Adipose tissue (tissue), 3 donors: ENCODE measurements around the gene SECISBP2. TPM values are rescaled to one million over a fixed set of nuclear protein-coding genes. Genes with fewer than 3 reads are reported as not detected.

ENCODE experiments used
- H3K27ac ChIP-seq: one replicate; pipeline ENCODE4 v1.5.1; 2013; ENCODE audit warnings: low read depth, low read length
- WGBS, 3 donors: extraction: QIAGEN DNeasy Blood & Tissue Kit; methylation state at CpG; one replicate each; pipeline ENCODE4 v1.1.7; 2013; 5-methylcytosine and 5-hydroxymethylcytosine counted together
- polyA plus RNA-seq, 3 donors: library from polyadenylated mRNA; stranded (reverse); fragments of 200-250 nt; gene quantifications; one replicate each; pipeline ENCODE4 v1.2.3, GENCODE V29; 2013
- donor health status: healthy with polysubstance abuse.
- donor health status: Bipolar disorder and iron deficiency.
- donor health status: healthy.

Gene SECISBP2
- polyA plus RNA-seq, 3 donors = 22.0 to 23.6 (median 23.4) TPM

- no peak overlapping the region for H3K27ac ChIP-seq
- WGBS, 3 donors = 61 to 89% (median 70%) methylated on average over 2 of the region's 2 CpGs
These were observed 13.5 kb upstream of the SECISBP2 start for GRCh38 chr9:89304834-89305188.

DNA sequence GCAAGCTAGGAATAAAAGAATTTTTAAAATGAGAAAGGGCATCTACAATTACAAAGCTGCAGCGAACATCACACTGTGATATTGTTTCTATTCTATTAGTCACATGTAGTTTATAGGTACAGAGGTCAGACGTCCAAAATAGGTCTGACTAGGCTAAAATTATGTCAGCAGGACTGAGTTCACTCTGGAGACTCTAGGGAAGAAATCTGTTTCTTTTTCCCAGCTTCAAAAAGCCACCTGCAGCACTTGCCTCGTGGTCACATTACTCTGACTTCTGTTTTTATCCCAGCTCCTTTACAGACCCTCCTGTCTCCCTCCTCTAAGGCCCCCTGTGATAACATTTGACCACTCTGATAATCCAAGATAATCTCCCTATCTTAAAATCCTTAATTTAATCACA, 12.4 kb upstream of the SECISBP2 start:
- no peak overlapping the region for H3K27ac ChIP-seq
- WGBS, 3 donors = 68 to 82% (median 76%) methylated on average over 3 of the region's 3 CpGs

DNA sequence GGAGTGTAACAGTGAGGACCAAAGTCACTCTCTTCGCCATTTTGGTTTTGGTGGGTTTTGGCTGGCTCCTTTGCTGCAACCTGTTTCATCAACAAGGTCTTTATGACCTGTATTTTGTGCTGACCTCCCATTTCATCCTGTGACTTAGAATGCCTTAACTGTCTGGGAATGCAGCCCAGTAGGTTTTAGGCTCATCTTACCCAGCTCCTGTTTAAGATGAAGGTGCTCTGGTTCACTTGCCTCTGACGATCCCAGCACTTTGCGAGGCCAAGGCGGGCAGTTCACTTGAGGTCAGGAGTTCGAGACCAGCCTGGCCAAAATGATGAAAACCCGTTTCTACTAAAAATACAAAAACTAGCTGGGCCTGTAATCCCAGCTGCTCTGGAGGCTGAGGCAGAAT, 9.1 kb upstream of the SECISBP2 start:
- WGBS, 3 donors = 87 to 94% (median 90%) methylated on average over 6 of the region's 6 CpGs

GRCh38 chr9:89309608-89310474, 8.5 kb upstream of the SECISBP2 start:
- peak overlapping the region; percentile 98 for H3K27ac ChIP-seq
- WGBS, 3 donors = 19 to 23% (median 19%) methylated on average over 22 to 23 of the region's 23 CpGs

More for the DNA sequence above, 9.1 kb upstream of the SECISBP2 start:
- H3K27ac ChIP-seq = no peak overlapping the region

DNA sequence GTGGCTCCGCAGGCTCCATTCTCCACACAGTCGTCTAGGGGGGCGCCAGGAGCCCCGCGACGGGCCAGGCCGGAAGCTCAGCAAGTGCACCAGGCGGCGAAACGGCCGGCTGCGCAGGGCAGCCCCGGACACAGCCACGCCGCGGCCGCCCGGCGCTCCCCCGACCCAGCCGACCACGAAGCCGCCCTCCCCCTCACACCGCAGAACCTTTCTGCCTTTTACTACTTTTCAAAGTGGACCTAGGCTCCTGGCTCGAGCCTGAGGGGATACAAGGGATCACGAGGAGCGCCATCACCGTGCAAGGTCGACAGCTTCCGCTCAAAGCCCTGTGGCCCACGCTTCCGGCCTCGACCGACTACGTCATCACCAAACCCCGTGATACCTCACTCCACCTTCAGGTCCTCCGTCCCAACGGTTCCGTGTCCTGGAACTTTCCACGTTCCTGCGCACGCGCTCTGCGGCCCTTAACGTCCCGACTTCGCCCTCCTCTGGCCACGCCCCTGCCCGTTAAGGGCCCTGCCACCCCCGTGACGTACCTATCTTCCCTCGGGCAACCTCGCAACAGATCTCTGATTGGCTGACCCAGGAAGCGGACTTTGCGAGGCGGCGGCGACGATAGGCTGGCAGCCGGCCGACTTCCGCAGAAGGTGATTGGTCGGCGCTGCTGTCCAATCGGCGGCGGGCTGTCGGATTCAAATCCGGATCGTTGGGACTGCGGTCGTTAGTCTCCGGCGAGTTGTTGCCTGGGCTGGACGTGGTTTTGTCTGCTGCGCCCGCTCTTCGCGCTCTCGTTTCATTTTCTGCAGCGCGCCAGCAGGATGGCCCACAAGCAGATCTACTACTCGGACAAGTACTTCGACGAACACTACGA, 7.6 kb upstream of the SECISBP2 start, which contains the start of gene CKS2:
CKS2 (plus strand) TSS at position 721 of the 871 bp plus-strand sequence; CDS start at position 819, 98 bp downstream.
- H3K27ac ChIP-seq = peak within 1 kb of the TSS; percentile 98
- 0% methylated on average over 84 to 86 of the region's 86 CpGs for WGBS, 3 donors

GRCh38 chr9:89311346-89312221, 6.7 kb upstream of the SECISBP2 start:
- WGBS, 3 donors = 0 to 1% (median 1%) methylated on average over 39 to 54 of the region's 54 CpGs
- no peak overlapping the region for H3K27ac ChIP-seq

GRCh38 chr9:89312222-89312571, 6.1 kb upstream of the SECISBP2 start:
- H3K27ac ChIP-seq = no peak overlapping the region

GRCh38 chr9:89313842-89314241, 4.5 kb upstream of the SECISBP2 start:
- H3K27ac ChIP-seq = no peak overlapping the region
- 74 to 97% (median 78%) methylated on average over 1 of the region's 1 CpG for WGBS, 3 donors

More at GRCh38 chr9:89312222-89312571, 6.1 kb upstream of the SECISBP2 start:
- WGBS, 3 donors = 1 to 3% (median 2%) methylated on average over 8 of the region's 8 CpGs

DNA sequence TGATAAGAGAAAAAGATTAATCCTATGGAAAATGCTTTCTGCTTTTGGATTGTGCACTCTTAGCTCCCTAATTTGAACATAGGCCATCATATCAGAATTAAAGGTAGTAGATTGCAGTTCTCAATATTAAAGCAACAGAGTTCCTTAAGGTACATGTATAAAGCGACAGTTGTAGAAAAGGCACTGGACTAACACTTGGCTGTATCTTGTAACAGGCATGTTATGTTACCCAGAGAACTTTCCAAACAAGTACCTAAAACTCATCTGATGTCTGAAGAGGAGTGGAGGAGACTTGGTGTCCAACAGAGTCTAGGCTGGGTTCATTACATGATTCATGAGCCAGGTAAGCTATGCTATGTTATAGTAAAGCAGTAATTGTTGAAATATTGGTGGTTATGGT, 3.3 kb upstream of the SECISBP2 start:
- 93 to 97% (median 95%) methylated on average over 1 of the region's 1 CpG for WGBS, 3 donors
- H3K27ac ChIP-seq = no peak overlapping the region

- no peak overlapping the region for H3K27ac ChIP-seq
These were observed 2.8 kb upstream of the SECISBP2 start for GRCh38 chr9:89315482-89315881.

GRCh38 chr9:89317282-89317681, 1.0 kb upstream of the SECISBP2 start:
- 80 to 88% (median 87%) methylated on average over 4 of the region's 4 CpGs for WGBS, 3 donors

GRCh38 chr9:89319015-89319905, 960 bp downstream of the SECISBP2 start:
- WGBS, 3 donors = 3 to 4% (median 3%) methylated on average over 13 of the region's 13 CpGs
- H3K27ac ChIP-seq = peak overlapping the region; percentile 98

More at GRCh38 chr9:89317282-89317681, 1.0 kb upstream of the SECISBP2 start:
- H3K27ac ChIP-seq = no peak overlapping the region

- WGBS, 3 donors = 58 to 62% (median 59%) methylated on average over 4 of the region's 4 CpGs
- H3K27ac ChIP-seq = no peak overlapping the region
These were observed 5.1 kb downstream of the SECISBP2 start for GRCh38 chr9:89323390-89323789.

- 86 to 91% (median 90%) methylated on average over 3 of the region's 3 CpGs for WGBS, 3 donors
- no peak overlapping the region for H3K27ac ChIP-seq
These were observed 7.4 kb downstream of the SECISBP2 start for GRCh38 chr9:89325733-89326132.

DNA sequence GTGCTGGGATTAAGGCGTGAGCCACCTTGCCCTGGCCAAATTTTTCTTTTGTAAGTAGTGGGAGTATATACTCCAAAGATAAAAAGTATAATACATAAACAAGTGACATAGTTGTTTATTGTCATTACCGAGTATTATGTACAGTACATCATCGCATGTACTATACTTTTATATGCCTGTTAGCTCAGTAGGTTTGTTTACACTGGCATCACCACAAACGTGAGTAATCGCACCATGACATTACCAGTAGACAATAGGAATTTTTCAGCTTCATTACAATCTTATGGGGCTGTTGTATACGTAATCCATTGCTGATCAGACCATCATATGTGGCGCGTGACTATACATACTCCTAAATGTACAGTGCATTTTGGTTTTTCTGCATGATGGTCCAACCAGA, 9.8 kb downstream of the SECISBP2 start:
- no peak overlapping the region for H3K27ac ChIP-seq
- WGBS, 3 donors = 93 to 95% (median 94%) methylated on average over 8 of the region's 8 CpGs

DNA sequence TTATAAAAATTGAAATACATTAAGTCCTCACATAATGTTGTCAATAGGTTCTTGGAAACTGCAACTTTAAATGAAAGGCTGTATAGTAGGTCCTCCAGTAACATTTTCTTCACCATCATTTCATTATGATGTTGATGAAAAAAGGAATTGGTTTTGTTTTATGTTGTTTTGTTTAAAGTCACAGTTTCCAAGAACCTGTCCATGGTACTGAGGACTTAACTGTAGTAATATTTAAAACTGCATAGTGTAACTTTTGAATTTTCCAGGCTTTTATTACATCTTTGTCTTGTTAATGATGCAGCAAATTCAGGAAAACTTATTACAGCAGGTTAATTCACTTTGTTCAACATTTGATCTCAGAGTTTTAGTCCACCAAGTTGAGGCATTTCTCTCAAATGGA, 11.6 kb downstream of the SECISBP2 start:
- H3K27ac ChIP-seq = no peak overlapping the region

- no peak overlapping the region for H3K27ac ChIP-seq
- WGBS, 3 donors = 88 to 96% (median 95%) methylated on average over 7 of the region's 7 CpGs
These were observed 12.2 kb downstream of the SECISBP2 start for GRCh38 chr9:89330513-89330912.
